ENCODE data around the gene STOX1. TPM values are rescaled to one million over a fixed set of nuclear protein-coding genes. Genes with fewer than 3 reads are reported as not detected.

STOX1 gene
- total and polyA plus RNA-seq, 2 of the 8 experiments (the other 6 are each of a cell fraction or from before 2014, with no cell fraction given) = 0.92 to 2.6 TPM

DNA sequence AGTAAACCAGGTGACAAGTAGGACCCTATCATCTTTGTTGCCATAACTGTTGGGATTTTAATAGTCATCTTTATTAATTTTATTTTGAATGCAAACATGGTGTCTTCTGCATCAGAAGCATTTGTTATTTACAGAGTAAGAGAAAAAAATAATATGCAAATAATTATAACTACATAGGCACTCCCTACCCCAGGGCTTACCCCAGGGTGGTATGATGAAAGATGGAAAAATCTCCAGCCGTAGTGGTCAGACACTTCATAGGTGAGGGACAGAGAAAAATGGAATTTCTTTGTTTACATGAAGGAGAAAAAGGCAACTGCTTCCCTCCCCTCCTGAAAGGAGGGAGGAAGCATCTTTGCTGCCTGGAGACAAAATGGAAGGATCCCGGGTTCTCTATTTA is 29.7 kb downstream of the STOX1 start:
- no peaks in the 10 kb centered on the region; a peak in 1 of 7 replicates for H3K4me1 ChIP-seq (replicated peaks in 1 of 4; ENCODE audit: control insufficient read depth in 3 of 4, insufficient read depth in 4 of 4, low read length in 3 of 4)
- no peak overlapping the region for H4K8ac ChIP-seq (ENCODE audit: extremely low read depth, insufficient read depth, low read length)
- no peak overlapping the region for H3K4me2 ChIP-seq (ENCODE audit: insufficient read depth in 1 of 2, low read depth in 2 of 2, low read length in 2 of 2)
- H3K56ac ChIP-seq (replicated peaks; ENCODE audit: insufficient read length, low read depth, low read length) = no peak overlapping the region
- DNase-seq (ENCODE audit: low read depth in 1 of 2, low spot score in 2 of 2) (no peak), FAIRE-seq (no peak)
- H3K36me3 ChIP-seq (ENCODE audit: control insufficient read depth in 2 of 4, insufficient read depth in 4 of 4, low read length in 3 of 4) = no peaks in the 10 kb centered on the region
- H3K27me3 ChIP-seq (replicated peaks in 1 of 4; ENCODE audit: control insufficient read depth in 3 of 4, extremely low read depth in 1 of 4, insufficient read depth in 3 of 4, low read length in 3 of 4) = no peaks in the 10 kb centered on the region
- no peak for TF ChIP-seq SAP30 (IDR thresholded peaks at IDR 0.05; ENCODE audit: insufficient read depth, insufficient replicate concordance, low read length)
- TF ChIP-seq, protein P1, sequence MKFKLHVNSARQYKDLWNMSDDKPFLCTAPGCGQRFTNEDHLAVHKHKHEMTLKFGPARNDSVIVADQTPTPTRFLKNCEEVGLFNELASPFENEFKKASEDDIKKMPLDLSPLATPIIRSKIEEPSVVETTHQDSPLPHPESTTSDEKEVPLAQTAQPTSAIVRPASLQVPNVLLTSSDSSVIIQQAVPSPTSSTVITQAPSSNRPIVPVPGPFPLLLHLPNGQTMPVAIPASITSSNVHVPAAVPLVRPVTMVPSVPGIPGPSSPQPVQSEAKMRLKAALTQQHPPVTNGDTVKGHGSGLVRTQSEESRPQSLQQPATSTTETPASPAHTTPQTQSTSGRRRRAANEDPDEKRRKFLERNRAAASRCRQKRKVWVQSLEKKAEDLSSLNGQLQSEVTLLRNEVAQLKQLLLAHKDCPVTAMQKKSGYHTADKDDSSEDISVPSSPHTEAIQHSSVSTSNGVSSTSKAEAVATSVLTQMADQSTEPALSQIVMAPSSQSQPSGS (IDR thresholded peaks at IDR 0.05; ENCODE audit: low read length) = no peak
- TF ChIP-seq KDM1A (IDR thresholded peaks at IDR 0.05; ENCODE audit: borderline replicate concordance, low read length) = no peak
- no peak for TF ChIP-seq SIRT6 (IDR thresholded peaks at IDR 0.05; ENCODE audit: low read length)
- TF ChIP-seq BCL11A (IDR thresholded peaks at IDR 0.05; ENCODE audit: low read depth in 2 of 2, low read length in 2 of 2) = no peak
- no peak for TF ChIP-seq SRF (IDR thresholded peaks at IDR 0.05; ENCODE audit: low read depth, low read length)
- TF ChIP-seq ASH2L (IDR thresholded peaks at IDR 0.05; ENCODE audit: low read length) = no peak
- no peak for TF ChIP-seq SP4 (IDR thresholded peaks at IDR 0.05; ENCODE audit: low read length)
- TF ChIP-seq KDM4A (IDR thresholded peaks at IDR 0.05; ENCODE audit: low read depth, low read length, severe bottlenecking) = no peak
- TF ChIP-seq MAFK (IDR thresholded peaks at IDR 0.05; ENCODE audit: low read depth, low read length) = no peak
- TF ChIP-seq, protein P2, sequence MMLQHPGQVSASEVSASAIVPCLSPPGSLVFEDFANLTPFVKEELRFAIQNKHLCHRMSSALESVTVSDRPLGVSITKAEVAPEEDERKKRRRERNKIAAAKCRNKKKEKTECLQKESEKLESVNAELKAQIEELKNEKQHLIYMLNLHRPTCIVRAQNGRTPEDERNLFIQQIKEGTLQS (IDR thresholded peaks at IDR 0.05; ENCODE audit: insufficient read depth, low read depth, low read length) = no peak
- ChIA-PET CTCF (ENCODE audit: partially characterized antibody) (interaction anchor here (1.4 kb wide), 1 partner anchor 11 kb away, joined by 3 read pairs; no protein-coding TSS in a partner anchor), POLR2A (ENCODE audit: partially characterized antibody) (interaction anchor here (1.2 to 1.6 kb wide), 2 partner anchors 30 to 43 kb away, joined by 3 to 6 read pairs; partner anchors contain the start of gene STOX1)
- no peaks in the 10 kb centered on the region for H3K23me2 ChIP-seq (ENCODE audit: low read depth, low read length)
- H2AFZ ChIP-seq (ENCODE audit: low read length) = no peak overlapping the region
- H4K20me1 ChIP-seq (replicated peaks in 1 of 2; ENCODE audit: control insufficient read depth in 1 of 2, insufficient read depth in 2 of 2, low read length in 2 of 2) = no peaks in the 10 kb centered on the region
- no peak overlapping the region for H3K14ac ChIP-seq (ENCODE audit: insufficient read length)
- no peak overlapping the region for H2BK15ac ChIP-seq (ENCODE audit: low read length)
- H2BK120ac ChIP-seq (replicated peaks; ENCODE audit: low read depth, low read length) = no peak overlapping the region
- H3K23ac ChIP-seq (ENCODE audit: insufficient read length) = no peak overlapping the region
- no peak overlapping the region for H2BK5ac ChIP-seq (ENCODE audit: low read depth, low read length)
- H3K27ac ChIP-seq (ENCODE audit: low read depth, low read length) = no peak overlapping the region
- no peak overlapping the region for H4K91ac ChIP-seq (replicated peaks; ENCODE audit: insufficient read length, low read length)
- H3K18ac ChIP-seq (ENCODE audit: extremely low read depth, low read length) = no peak overlapping the region
- WGBS, 2 experiments (ENCODE audit: extremely low coverage in 1 of 2, insufficient coverage in 1 of 2, insufficient read length in 1 of 2, insufficient replicate concordance in 2 of 2, low coverage in 1 of 2, low lambda C conversion rate in 2 of 2, missing lambda C conversion rate in 1 of 2) = 85% methylated on average over 2 of the region's 2 CpGs; no CpG with 5 or more reads in 1 of the 2 experiments
- no peak overlapping the region for H2BK12ac ChIP-seq (ENCODE audit: low read depth, low read length)
- H3K9me3 ChIP-seq (ENCODE audit: insufficient read depth in 2 of 2, low read depth in 1 of 2, low read length in 1 of 2) = peaks cover 15 to 17% of the 10 kb centered on the region in 2 experiments
- no peaks in the 10 kb centered on the region for H3K79me2 ChIP-seq (ENCODE audit: control insufficient read depth in 1 of 2, insufficient read depth in 2 of 2, low read length in 2 of 2)
- no peak overlapping the region for H3K9ac ChIP-seq (replicated peaks in 1 of 4; ENCODE audit: extremely low read depth in 1 of 4, low read depth in 3 of 4, low read length in 3 of 4)
- H3K4ac ChIP-seq (replicated peaks; ENCODE audit: insufficient read length, low read depth, low read length) = no peak overlapping the region
- H3K79me1 ChIP-seq (ENCODE audit: low read depth, low read length) = no peaks in the 10 kb centered on the region
- no peak overlapping the region for H2BK20ac ChIP-seq (ENCODE audit: low read length)
- H3K4me3 ChIP-seq (ENCODE audit: extremely low read depth in 1 of 4, insufficient read depth in 2 of 4, low read depth in 3 of 4, low read length in 4 of 4) = no peak overlapping the region
- H2AK5ac ChIP-seq (ENCODE audit: low read depth, low read length) = no peak overlapping the region
- no peak overlapping the region for H4K5ac ChIP-seq (ENCODE audit: insufficient read length, low read depth, low read length)

All from H1 (cell line).